GM12892 (cell line): ENCODE measurements around the gene PHF21B.
A peak's percentile ranks its signal among the peaks of the same experiment; 100 is the strongest.

Source experiments
- DNase-seq: peaks from one replicate; pipeline ENCODE4 v3.0.0; 2011; ENCODE audit not compliant: insufficient read length
- FAIRE-seq: peaks from 2 replicates; lab custom pipeline; 2011; peaks lifted over from hg19 to GRCh38; lab: Jason Lieb, UNC
- POLR2A ChIP-seq: IDR thresholded peaks from 2 replicates; pipeline ENCODE4 v1.6.1; 2011; ENCODE audit warnings: low read depth, low read length, control low read depth
- POLR2AphosphoS5 ChIP-seq: IDR thresholded peaks from 2 replicates; pipeline ENCODE4 v1.6.1; 2011; ENCODE audit warnings: low read depth, low read length, control low read depth
- TAF1 ChIP-seq: IDR thresholded peaks from 2 replicates; pipeline ENCODE4 v1.6.1; 2011; ENCODE audit warnings: low read depth, mild to moderate bottlenecking, control low read depth, low read length, borderline replicate concordance

Gene PHF21B

GRCh38 chr22:44920183-44920582 is 89.6 kb downstream of the PHF21B start:
- DNase-seq = peak; percentile 10
- TF ChIP-seq TAF1 (no peak), POLR2A (no peak), POLR2AphosphoS5 (no peak)
- FAIRE-seq = no peak

- DNase-seq (no peak), FAIRE-seq (no peak)
- TF ChIP-seq TAF1 (no peak), POLR2AphosphoS5 (no peak), POLR2A (no peak)
Observed at GRCh38 chr22:44919691-44920090, 90.1 kb downstream of the PHF21B start.

- TF ChIP-seq POLR2A (no peak), POLR2AphosphoS5 (no peak), TAF1 (no peak)
- no peak for FAIRE-seq
Observed at GRCh38 chr22:44918925-44919392, 90.8 kb downstream of the PHF21B start.

GRCh38 chr22:44918166-44918924 is 91.5 kb downstream of the PHF21B start:
- DNase-seq = peak; percentile 5
- no peak for TF ChIP-seq POLR2A
- TF ChIP-seq TAF1 = no peak
- TF ChIP-seq POLR2AphosphoS5 = no peak
- FAIRE-seq = no peak

More at GRCh38 chr22:44918925-44919392, 90.8 kb downstream of the PHF21B start:
- no peak for DNase-seq

GRCh38 chr22:44917372-44918165 is 92.2 kb downstream of the PHF21B start:
- no peak for FAIRE-seq
- TF ChIP-seq POLR2A = no peak
- no peak for DNase-seq

- FAIRE-seq (no peak), DNase-seq (no peak)
- TF ChIP-seq POLR2A (no peak), POLR2AphosphoS5 (no peak), TAF1 (no peak)
Observed at GRCh38 chr22:44916281-44917231, 93.2 kb downstream of the PHF21B start.

- TF ChIP-seq POLR2AphosphoS5 = no peak
- TF ChIP-seq POLR2A = no peak
- TF ChIP-seq TAF1 = no peak
- DNase-seq = no peak
- FAIRE-seq = no peak
Observed at GRCh38 chr22:44915441-44915840, 94.4 kb downstream of the PHF21B start.

GRCh38 chr22:44914026-44914721 is 95.6 kb downstream of the PHF21B start:
- TF ChIP-seq POLR2AphosphoS5 (no peak), POLR2A (no peak), TAF1 (no peak)
- DNase-seq (peak; percentile 8), FAIRE-seq (no peak)

GRCh38 chr22:44913198-44913983 is 96.4 kb downstream of the PHF21B start:
- FAIRE-seq = no peak
- DNase-seq = peak; percentile 11
- TF ChIP-seq POLR2AphosphoS5 (no peak), POLR2A (no peak), TAF1 (no peak)

- no peak for FAIRE-seq
- no peak for TF ChIP-seq POLR2A
- TF ChIP-seq TAF1 = no peak
- TF ChIP-seq POLR2AphosphoS5 = no peak
- DNase-seq = no peak
Observed at GRCh38 chr22:44909241-44909640, 100.6 kb downstream of the PHF21B start.
